GM12878 (cell line): ENCODE results near the gene SPI1.

Experiments
- ESRRA ChIP-seq: IDR thresholded peaks from 2 replicates; pipeline ENCODE4 v1.6.1; 2012; ENCODE audit warnings: mild to moderate bottlenecking, low read length, improper control_type of control experiment
- POLR2A ChIP-seq: IDR thresholded peaks from 2 replicates; pipeline ENCODE4 v1.6.1; 2011; ENCODE audit warnings: low read depth, mild to moderate bottlenecking, low read length
- SRF ChIP-seq, 2 experiments: IDR thresholded peaks; 2 replicates each; pipeline ENCODE4 v1.6.1; 2011; ENCODE audit warnings: low read depth in 2 of 2, low read length in 2 of 2, mild to moderate bottlenecking in 1 of 2, moderate library complexity in 1 of 2
- TF ChIP-seq, protein P1 (sequence below): IDR thresholded peaks from 2 replicates; pipeline ENCODE4 v1.6.1; 2011; ENCODE audit warnings: mild to moderate bottlenecking, low read depth, low read length, moderate library complexity; ENCODE audit not compliant: insufficient replicate concordance

DNA sequence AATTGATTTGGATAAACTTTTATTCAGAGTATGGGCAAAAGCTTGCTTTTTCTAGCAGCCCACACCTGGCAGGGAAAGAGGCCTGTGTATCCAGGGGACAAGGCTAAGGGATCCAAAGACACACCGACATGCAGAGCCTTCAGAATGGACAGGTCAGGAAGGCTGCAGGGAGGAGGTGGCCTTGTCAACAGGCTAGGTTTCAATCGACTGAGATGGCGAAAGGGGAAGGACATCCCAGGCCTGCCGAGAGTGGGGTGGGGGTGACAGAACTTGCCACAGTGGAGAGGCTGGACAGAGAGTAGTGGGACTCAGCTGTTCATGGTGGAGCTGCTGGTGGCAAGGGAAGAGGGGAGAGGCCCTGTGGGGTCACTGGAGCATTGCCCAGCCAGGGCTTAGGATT lies 24.8 kb upstream of the SPI1 start:
- TF ChIP-seq, protein P1, sequence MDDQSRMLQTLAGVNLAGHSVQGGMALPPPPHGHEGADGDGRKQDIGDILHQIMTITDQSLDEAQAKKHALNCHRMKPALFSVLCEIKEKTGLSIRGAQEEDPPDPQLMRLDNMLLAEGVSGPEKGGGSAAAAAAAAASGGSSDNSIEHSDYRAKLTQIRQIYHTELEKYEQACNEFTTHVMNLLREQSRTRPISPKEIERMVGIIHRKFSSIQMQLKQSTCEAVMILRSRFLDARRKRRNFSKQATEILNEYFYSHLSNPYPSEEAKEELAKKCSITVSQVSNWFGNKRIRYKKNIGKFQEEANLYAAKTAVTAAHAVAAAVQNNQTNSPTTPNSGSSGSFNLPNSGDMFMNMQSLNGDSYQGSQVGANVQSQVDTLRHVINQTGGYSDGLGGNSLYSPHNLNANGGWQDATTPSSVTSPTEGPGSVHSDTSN = no peak
- TF ChIP-seq ESRRA (no peak), POLR2A (no peak), SRF (IDR thresholded peaks at IDR 0.05; ENCODE audit: low read depth in 2 of 2, low read length in 2 of 2) (no peak)
